NB4 (cell line): ENCODE data around the gene CDH22.

Source experiments
- DNase-seq: peaks from one replicate; pipeline ENCODE4 v3.0.0; 2010; ENCODE audit warnings: low read depth
- H3K4me3 ChIP-seq: one replicate; pipeline ENCODE4 v1.5.1; 2011; ENCODE audit warnings: mild to moderate bottlenecking, low read depth, low read length, moderate library complexity
- CTCF ChIP-seq: IDR thresholded peaks from one replicate; pipeline ENCODE4 v1.5.1; 2012; ENCODE audit warnings: low read depth, low read length
- MAX ChIP-seq: IDR thresholded peaks from 2 replicates; pipeline ENCODE4 v1.6.1; 2011; ENCODE audit warnings: low read depth, low read length
- MYC ChIP-seq: IDR thresholded peaks from 2 replicates; pipeline ENCODE4 v1.6.1; 2011; ENCODE audit warnings: low read depth, low read length
- POLR2A ChIP-seq: IDR thresholded peaks from 2 replicates; pipeline ENCODE4 v1.6.1; 2011; ENCODE audit warnings: mild to moderate bottlenecking; ENCODE audit not compliant: insufficient read length; ENCODE audit errors: extremely low read depth

Gene CDH22

DNA sequence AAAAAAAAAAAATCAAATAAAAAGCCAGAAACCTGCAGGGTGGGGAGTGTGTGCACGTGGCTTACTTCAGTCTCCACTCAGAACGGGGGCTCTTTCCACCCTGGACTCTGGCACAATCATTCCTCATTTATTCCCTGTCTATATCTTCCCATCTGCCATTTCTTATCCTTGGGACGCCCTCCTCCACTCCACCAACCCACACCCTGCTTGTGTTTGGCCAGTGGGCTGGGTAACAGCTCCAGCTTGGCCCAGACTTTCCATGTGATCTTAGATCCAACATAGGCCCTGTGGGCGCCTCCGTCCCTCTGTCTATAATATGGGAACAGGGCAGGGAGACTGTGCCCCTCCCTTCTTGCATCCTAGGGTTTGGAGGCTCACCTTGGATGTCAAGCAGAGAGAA lies 122.1 kb downstream of the CDH22 start:
- H3K4me3 ChIP-seq: no peak overlapping the region
- TF ChIP-seq MAX (no peak), POLR2A (no peak), MYC (no peak), CTCF (no peak)
- DNase-seq: no peak

GRCh38 chr20:46185353-46185752 lies 122.9 kb downstream of the CDH22 start:
- no peak for TF ChIP-seq MAX
- TF ChIP-seq POLR2A: no peak
- no peak for TF ChIP-seq CTCF
- TF ChIP-seq MYC: no peak
- DNase-seq: no peak
- H3K4me3 ChIP-seq: no peak overlapping the region

DNA sequence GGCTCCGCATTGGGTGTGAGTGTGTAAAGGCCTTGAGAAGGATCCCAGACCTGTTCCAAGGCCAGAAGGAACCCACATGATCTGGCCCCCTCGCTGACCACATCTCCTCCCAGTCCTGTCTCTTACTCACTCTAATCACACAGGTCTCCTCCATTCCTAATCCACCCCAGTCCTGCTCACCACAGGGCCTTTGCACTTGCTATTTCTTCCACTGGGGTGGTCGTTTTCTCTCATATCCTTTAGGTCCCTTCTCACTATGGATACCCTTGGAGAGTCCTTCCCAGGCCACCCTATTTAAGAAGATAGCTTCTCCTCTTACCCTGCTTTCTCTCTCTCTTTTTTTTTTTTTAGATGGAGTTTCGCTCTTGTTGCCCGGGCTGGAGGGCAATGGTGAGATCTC lies 124.5 kb downstream of the CDH22 start:
- no peak for DNase-seq
- H3K4me3 ChIP-seq: no peak overlapping the region
- TF ChIP-seq MAX: no peak
- TF ChIP-seq MYC: no peak
- no peak for TF ChIP-seq CTCF
- TF ChIP-seq POLR2A: no peak

DNA sequence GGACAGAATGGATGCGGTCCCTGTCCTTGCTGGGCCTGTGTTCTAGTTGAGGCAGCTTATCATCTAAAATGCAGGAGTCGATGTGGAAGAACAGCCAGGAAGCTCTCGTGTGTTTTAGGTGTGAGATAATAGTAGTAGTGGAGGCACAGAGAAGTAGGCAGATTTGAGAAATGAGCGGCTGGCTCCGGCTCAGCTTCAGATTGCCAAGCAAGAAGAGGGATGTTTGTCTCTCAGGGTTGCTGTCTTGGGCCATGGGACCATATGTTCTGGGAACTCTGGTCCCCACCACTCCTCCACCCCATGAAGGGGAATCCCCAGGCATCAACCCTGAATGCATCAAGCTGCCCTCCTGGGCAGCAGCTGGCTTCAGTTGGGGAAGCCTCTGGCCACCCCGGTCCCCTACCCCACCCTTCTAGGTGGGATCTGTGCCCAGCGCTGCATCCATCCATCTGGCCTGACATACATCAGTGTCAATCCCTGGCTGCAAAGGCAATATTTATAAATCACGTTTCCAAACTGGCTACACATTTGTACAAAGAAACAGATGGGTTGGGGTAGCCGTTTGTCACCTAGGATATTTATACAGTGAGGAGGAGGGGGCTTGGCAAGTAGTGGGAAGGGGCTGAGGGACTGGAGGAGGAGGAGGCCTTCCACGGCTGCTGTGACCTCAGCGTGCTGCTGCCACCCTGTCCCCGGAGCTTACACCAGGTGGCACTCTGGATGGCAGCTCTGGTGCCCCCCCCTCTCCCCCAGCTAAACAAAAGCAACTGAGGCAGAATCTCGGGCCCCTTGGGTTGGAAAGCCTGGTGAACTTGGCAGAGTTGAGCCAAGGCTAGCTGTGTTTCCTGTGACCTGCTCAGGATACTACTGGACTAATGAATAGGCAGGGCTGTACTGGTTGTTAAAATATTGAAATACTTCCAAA lies 125.8 kb downstream of the CDH22 start:
- no peak for TF ChIP-seq CTCF
- TF ChIP-seq MAX: no peak
- no peak for TF ChIP-seq MYC
- TF ChIP-seq POLR2A: no peak
- no peak overlapping the region for H3K4me3 ChIP-seq
- DNase-seq: no peak

GRCh38 chr20:46179862-46180261 lies 128.4 kb downstream of the CDH22 start:
- no peak overlapping the region for H3K4me3 ChIP-seq
- TF ChIP-seq MYC (no peak), MAX (no peak), POLR2A (no peak), CTCF (no peak)
- no peak for DNase-seq
